Transverse colon (tissue), 3 donors: ENCODE data around the gene ATOSA.

ENCODE experiments used
- CTCF ChIP-seq, 5 experiments: fragments of 200-600 bp in 3 of 5; fragments of 450-650 bp in 2 of 5; sonication (generic) in 3 of 5; IDR thresholded peaks; 1 replicate in 2 of 5; 2 replicates in 3 of 5; pipeline ENCODE4 v1.5.1; 2016 to 2017; ENCODE audit warnings: antibody characterized with exemption in 5 of 5, inconsistent platforms in 3 of 5, mild to moderate bottlenecking in 2 of 5, moderate library complexity in 1 of 5
- POLR2A ChIP-seq: fragments of 450-650 bp; IDR thresholded peaks from one replicate; pipeline ENCODE4 v1.6.1; 2016; ENCODE audit warnings: antibody characterized with exemption, mild to moderate bottlenecking, moderate library complexity

- TF ChIP-seq CTCF (IDR thresholded peaks at IDR 0.05) (no peak), POLR2A (no peak)
Observed at GRCh38 chr15:52699457-52699856, 20.3 kb upstream of the ATOSA start.
